KMS-11 (cell line): ENCODE results near the gene JAG1.

Source experiments
- H2AFZ ChIP-seq: fragments of 200-600 bp; sonication (generic); 2 replicates; pipeline ENCODE4 v1.6.1; 2016; ENCODE audit warnings: antibody characterized with exemption, mixed run types, low read depth
- H3K27ac ChIP-seq: fragments of 200-600 bp; sonication (generic); 2 replicates; pipeline ENCODE4 v1.6.1; 2016; ENCODE audit warnings: mild to moderate bottlenecking, mixed run types
- H3K27me3 ChIP-seq: fragments of 200-600 bp; sonication (generic); 2 replicates; pipeline ENCODE4 v1.6.1; 2017; ENCODE audit warnings: mild to moderate bottlenecking, low read depth, mixed run types, moderate library complexity; ENCODE audit not compliant: insufficient read depth
- H3K36me3 ChIP-seq: fragments of 200-600 bp; sonication (generic); 2 replicates; pipeline ENCODE4 v1.6.1; 2017; ENCODE audit warnings: mild to moderate bottlenecking, mixed run types; ENCODE audit not compliant: insufficient read depth
- H3K4me1 ChIP-seq: fragments of 200-600 bp; sonication (generic); 2 replicates; pipeline ENCODE4 v1.6.1; 2016; ENCODE audit warnings: mild to moderate bottlenecking, low read depth, mixed run types; ENCODE audit not compliant: poor library complexity, severe bottlenecking
- H3K4me2 ChIP-seq: fragments of 200-600 bp; sonication (generic); 2 replicates; pipeline ENCODE4 v1.7.0; 2016; ENCODE audit warnings: mild to moderate bottlenecking, mixed run types
- H3K4me3 ChIP-seq: fragments of 200-600 bp; sonication (generic); IDR thresholded peaks from 2 replicates; pipeline ENCODE4 v1.6.1; 2017; ENCODE audit warnings: low read depth, low read length, mixed read lengths; ENCODE audit not compliant: insufficient read depth
- H3K79me2 ChIP-seq: fragments of 200-600 bp; sonication (generic); 2 replicates; pipeline ENCODE4 v1.6.1; 2016; ENCODE audit warnings: low read depth, mixed run types; ENCODE audit not compliant: insufficient read depth
- H3K9ac ChIP-seq: fragments of 200-600 bp; sonication (generic); 2 replicates; pipeline ENCODE4 v1.6.1; 2016; ENCODE audit warnings: mild to moderate bottlenecking, mixed run types
- H4K20me1 ChIP-seq: fragments of 200-600 bp; sonication (generic); 2 replicates; pipeline ENCODE4 v1.6.1; 2016; ENCODE audit warnings: mild to moderate bottlenecking, mixed run types; ENCODE audit not compliant: insufficient read depth
- CTCF ChIP-seq: fragments of 200-600 bp; sonication (generic); conservative IDR thresholded peaks from 2 replicates; pipeline ENCODE4 v1.6.1; 2017; ENCODE audit warnings: low read depth, mild to moderate bottlenecking, antibody characterized with exemption, low read length, moderate library complexity, mixed read lengths

The JAG1 gene

GRCh38 chr20:10634683-10635411 is 39.0 kb downstream of the JAG1 start:
- Histone ChIP-seq H3K27ac (no peak overlapping the region), H2AFZ (no peak overlapping the region), H3K27me3 (no peaks in the 10 kb centered on the region), H3K9ac (no peak overlapping the region), H3K4me3 (no peak overlapping the region), H3K79me2 (no peaks in the 10 kb centered on the region), H3K36me3 (no peaks in the 10 kb centered on the region), H3K4me2 (no peak overlapping the region), H3K4me1 (no peaks in the 10 kb centered on the region), H4K20me1 (no peaks in the 10 kb centered on the region)
- no peak for TF ChIP-seq CTCF

- Histone ChIP-seq H2AFZ (no peak overlapping the region), H3K9ac (no peak overlapping the region), H3K4me3 (no peak overlapping the region), H3K27ac (no peak overlapping the region), H3K4me1 (no peaks in the 10 kb centered on the region), H3K4me2 (no peak overlapping the region), H4K20me1 (no peaks in the 10 kb centered on the region), H3K27me3 (no peaks in the 10 kb centered on the region), H3K36me3 (no peaks in the 10 kb centered on the region), H3K79me2 (no peaks in the 10 kb centered on the region)
- no peak for TF ChIP-seq CTCF
These were observed 39.6 kb downstream of the JAG1 start for GRCh38 chr20:10634211-10634610.

GRCh38 chr20:10633718-10634117 is 40.1 kb downstream of the JAG1 start:
- no peak overlapping the region for H3K4me2 ChIP-seq
- H3K4me3 ChIP-seq, result no peak overlapping the region
- H2AFZ ChIP-seq, result no peak overlapping the region
- H3K27me3 ChIP-seq, result no peaks in the 10 kb centered on the region
- H3K4me1 ChIP-seq, result no peaks in the 10 kb centered on the region
- no peak overlapping the region for H3K27ac ChIP-seq
- no peak for TF ChIP-seq CTCF
- no peaks in the 10 kb centered on the region for H3K36me3 ChIP-seq
- no peaks in the 10 kb centered on the region for H3K79me2 ChIP-seq
- H4K20me1 ChIP-seq, result no peaks in the 10 kb centered on the region
- H3K9ac ChIP-seq, result no peak overlapping the region

- Histone ChIP-seq H4K20me1 (no peaks in the 10 kb centered on the region), H3K4me1 (no peaks in the 10 kb centered on the region), H3K27me3 (no peaks in the 10 kb centered on the region), H3K27ac (no peak overlapping the region), H2AFZ (no peak overlapping the region), H3K36me3 (no peaks in the 10 kb centered on the region), H3K4me2 (no peak overlapping the region), H3K9ac (no peak overlapping the region), H3K4me3 (no peak overlapping the region), H3K79me2 (no peaks in the 10 kb centered on the region)
- TF ChIP-seq CTCF, result no peak
These were observed 40.9 kb downstream of the JAG1 start for GRCh38 chr20:10632721-10633509.
